Neural progenitor cell (in vitro differentiated cells): ENCODE measurements around the gene TTC3. TPM values are rescaled to one million over a fixed set of nuclear protein-coding genes. Genes with fewer than 3 reads are reported as not detected.
A peak's percentile ranks its signal among the peaks of the same experiment; 100 is the strongest.
"Not testable (repeated sequence)": the region's sequence is repeated elsewhere in the genome, so short reads cannot be mapped to it uniquely, and the experiment has no call there.

Experiments
- DNase-seq: peaks from one replicate; pipeline ENCODE4 v3.0.0-alpha.2; 2016; ENCODE audit warnings: low spot score
- H2AFZ ChIP-seq: fragments of 200-600 bp; sonication (generic); replicated peaks from 2 replicates; pipeline ENCODE4 v1.6.1; 2016; ENCODE audit warnings: antibody characterized with exemption
- H3F3A ChIP-seq: fragments of 200-600 bp; sonication (generic); 2 replicates; pipeline ENCODE4 v1.6.1; 2016; ENCODE audit warnings: antibody characterized with exemption, low read depth
- H3K27ac ChIP-seq: fragments of 200-600 bp; sonication (generic); 2 replicates; pipeline ENCODE4 v1.5.1; 2016; ENCODE audit warnings: mild to moderate bottlenecking
- H3K27me3 ChIP-seq: fragments of 200-600 bp; sonication (generic); 2 replicates; pipeline ENCODE4 v1.6.1; 2016; ENCODE audit warnings: mild to moderate bottlenecking, moderate library complexity
- H3K36me3 ChIP-seq: fragments of 200-600 bp; sonication (generic); 2 replicates; pipeline ENCODE4 v1.5.1; 2016
- H3K4me1 ChIP-seq: fragments of 200-600 bp; sonication (generic); 2 replicates; pipeline ENCODE4 v1.6.1; 2016; ENCODE audit warnings: mixed run types
- H3K4me2 ChIP-seq: fragments of 200-600 bp; sonication (generic); 2 replicates; pipeline ENCODE4 v1.6.1; 2016
- H3K4me3 ChIP-seq: fragments of 200-600 bp; sonication (generic); 2 replicates; pipeline ENCODE4 v1.5.1; 2016
- H3K79me2 ChIP-seq: fragments of 200-600 bp; sonication (generic); 2 replicates; pipeline ENCODE4 v1.6.1; 2016; ENCODE audit warnings: low read depth
- H3K9ac ChIP-seq: fragments of 200-600 bp; sonication (generic); 2 replicates; pipeline ENCODE4 v1.6.1; 2016
- H3K9me3 ChIP-seq: fragments of 200-600 bp; sonication (generic); 2 replicates; pipeline ENCODE4 v1.5.1; 2016; ENCODE audit warnings: low read depth
- H4K20me1 ChIP-seq: fragments of 200-600 bp; sonication (generic); 2 replicates; pipeline ENCODE4 v1.6.1; 2016; ENCODE audit warnings: low read depth
- H3K27ac Mint-ChIP-seq: 3 replicates; pipeline ENCODE4 v1.8.0; 2021; ENCODE audit warnings: mixed read lengths
- H3K27me3 Mint-ChIP-seq: 2 replicates; pipeline ENCODE4 v1.8.0; 2022; ENCODE audit warnings: low read depth, mild to moderate bottlenecking, inconsistent platforms, moderate library complexity, mixed read lengths; ENCODE audit not compliant: insufficient read depth
- H3K36me3 Mint-ChIP-seq: 3 replicates; pipeline ENCODE4 v1.8.0; 2021; ENCODE audit warnings: mixed read lengths
- H3K4me1 Mint-ChIP-seq: 3 replicates; pipeline ENCODE4 v1.8.0; 2021; ENCODE audit warnings: mixed read lengths
- H3K4me3 Mint-ChIP-seq: 3 replicates; pipeline ENCODE4 v1.8.0; 2021; ENCODE audit warnings: mild to moderate bottlenecking, moderate library complexity, mixed read lengths
- H3K9me3 Mint-ChIP-seq: 3 replicates; pipeline ENCODE4 v1.8.0; 2020; ENCODE audit warnings: mixed read lengths
- EZH2 ChIP-seq: fragments of 200-600 bp; sonication (generic); IDR thresholded peaks from 2 replicates; pipeline ENCODE4 v1.6.1; 2017; ENCODE audit warnings: antibody characterized with exemption, mild to moderate bottlenecking, moderate library complexity
- EZH2phosphoT487 ChIP-seq: fragments of 200-600 bp; sonication (generic); IDR thresholded peaks from 2 replicates; pipeline ENCODE4 v1.6.1; 2017; ENCODE audit warnings: antibody characterized with exemption
- total RNA-seq: library from RNA; depleted of rRNA; stranded (reverse); fragments of >200 nt; gene quantifications from 2 replicates; pipeline ENCODE4 v1.2.3, GENCODE V29; 2015; ENCODE audit warnings: low replicate concordance
- TF ChIP-seq, protein P1 (sequence below): fragments of 200-600 bp; sonication (generic); IDR thresholded peaks from 2 replicates; pipeline ENCODE4 v1.5.1; 2017; ENCODE audit warnings: antibody characterized with exemption, mild to moderate bottlenecking

The TTC3 gene
- total RNA-seq, 1 donor from 2014 or later, result 135 TPM

DNA sequence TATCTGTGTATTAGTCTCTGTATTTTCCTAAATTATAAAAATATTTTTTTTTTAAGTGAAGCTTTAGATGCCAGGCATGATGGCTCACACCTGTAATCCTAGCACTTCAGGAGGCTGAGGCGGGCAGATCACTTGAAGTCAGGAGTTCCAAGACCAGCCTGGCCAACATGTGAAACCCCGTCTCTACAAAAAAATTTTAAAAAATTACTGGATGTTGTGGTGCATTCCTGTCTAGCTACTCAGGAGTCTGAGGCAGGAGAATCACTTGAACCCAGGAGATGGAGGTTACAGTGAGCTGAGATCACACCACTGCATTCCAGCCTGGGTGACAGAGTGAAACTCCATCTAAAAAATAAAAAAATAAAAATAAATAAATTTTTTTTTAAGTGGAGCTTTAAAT lies 43.4 kb downstream of the TTC3 start:
- Mint-ChIP-seq H3K4me1 (peaks cover 20% of the 10 kb centered on the region), H3K36me3 (peaks cover 32% of the 10 kb centered on the region)
- not testable (repeated sequence) for H3K27ac Mint-ChIP-seq

DNA sequence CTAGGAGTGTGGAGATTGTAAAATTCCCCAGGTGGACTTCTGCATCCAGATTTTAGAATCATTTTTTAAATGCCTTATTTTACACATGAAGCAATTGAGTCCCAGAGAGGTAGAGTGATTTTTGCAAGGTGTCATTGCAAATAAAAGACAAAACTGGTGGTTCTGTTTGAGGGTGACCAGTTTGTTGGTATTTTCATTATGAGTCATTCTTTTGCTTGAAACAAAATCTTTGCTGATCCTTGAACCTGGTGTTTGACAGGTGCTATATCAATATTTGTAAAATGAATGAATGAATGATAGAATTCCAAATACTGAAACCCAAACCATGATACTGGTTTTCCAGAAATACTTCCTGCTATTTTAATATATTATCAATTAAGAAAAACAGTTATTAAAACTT lies 44.1 kb downstream of the TTC3 start:
- Histone ChIP-seq H4K20me1 (no peaks in the 10 kb centered on the region), H3K79me2 (no peaks in the 10 kb centered on the region), H3K27ac (no peak overlapping the region), H3K36me3 (no peaks in the 10 kb centered on the region), H3K9me3 (no peaks in the 10 kb centered on the region), H3K4me2 (no peak overlapping the region), H2AFZ (no peak overlapping the region), H3F3A (no peaks in the 10 kb centered on the region), H3K9ac (no peak overlapping the region), H3K4me1 (peaks cover 18% of the 10 kb centered on the region), H3K4me3 (no peak overlapping the region), H3K27me3 (no peaks in the 10 kb centered on the region)
- no peak for TF ChIP-seq EZH2phosphoT487
- TF ChIP-seq, protein P1, sequence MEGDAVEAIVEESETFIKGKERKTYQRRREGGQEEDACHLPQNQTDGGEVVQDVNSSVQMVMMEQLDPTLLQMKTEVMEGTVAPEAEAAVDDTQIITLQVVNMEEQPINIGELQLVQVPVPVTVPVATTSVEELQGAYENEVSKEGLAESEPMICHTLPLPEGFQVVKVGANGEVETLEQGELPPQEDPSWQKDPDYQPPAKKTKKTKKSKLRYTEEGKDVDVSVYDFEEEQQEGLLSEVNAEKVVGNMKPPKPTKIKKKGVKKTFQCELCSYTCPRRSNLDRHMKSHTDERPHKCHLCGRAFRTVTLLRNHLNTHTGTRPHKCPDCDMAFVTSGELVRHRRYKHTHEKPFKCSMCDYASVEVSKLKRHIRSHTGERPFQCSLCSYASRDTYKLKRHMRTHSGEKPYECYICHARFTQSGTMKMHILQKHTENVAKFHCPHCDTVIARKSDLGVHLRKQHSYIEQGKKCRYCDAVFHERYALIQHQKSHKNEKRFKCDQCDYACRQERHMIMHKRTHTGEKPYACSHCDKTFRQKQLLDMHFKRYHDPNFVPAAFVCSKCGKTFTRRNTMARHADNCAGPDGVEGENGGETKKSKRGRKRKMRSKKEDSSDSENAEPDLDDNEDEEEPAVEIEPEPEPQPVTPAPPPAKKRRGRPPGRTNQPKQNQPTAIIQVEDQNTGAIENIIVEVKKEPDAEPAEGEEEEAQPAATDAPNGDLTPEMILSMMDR, result no peak
- no peak for TF ChIP-seq EZH2
- no peak for DNase-seq
- Mint-ChIP-seq H3K4me3 (no peak overlapping the region), H3K27ac (no peak overlapping the region), H3K27me3 (peaks cover 2% of the 10 kb centered on the region), H3K9me3 (peaks cover 6% of the 10 kb centered on the region), H3K36me3 (peaks cover 28% of the 10 kb centered on the region), H3K4me1 (peaks cover 20% of the 10 kb centered on the region)

More for the DNA sequence above, 43.4 kb downstream of the TTC3 start:
- H3K27ac ChIP-seq, H3F3A ChIP-seq, H4K20me1 ChIP-seq, H3K4me3 Mint-ChIP-seq, H3K4me2 ChIP-seq, H3K79me2 ChIP-seq, H3K9ac ChIP-seq, H2AFZ ChIP-seq, H3K36me3 ChIP-seq, H3K9me3 ChIP-seq, H3K27me3 Mint-ChIP-seq, H3K9me3 Mint-ChIP-seq, H3K4me3 ChIP-seq, DNase-seq, H3K27me3 ChIP-seq: not testable (repeated sequence)
- peaks cover 18% of the 10 kb centered on the region for H3K4me1 ChIP-seq

DNA sequence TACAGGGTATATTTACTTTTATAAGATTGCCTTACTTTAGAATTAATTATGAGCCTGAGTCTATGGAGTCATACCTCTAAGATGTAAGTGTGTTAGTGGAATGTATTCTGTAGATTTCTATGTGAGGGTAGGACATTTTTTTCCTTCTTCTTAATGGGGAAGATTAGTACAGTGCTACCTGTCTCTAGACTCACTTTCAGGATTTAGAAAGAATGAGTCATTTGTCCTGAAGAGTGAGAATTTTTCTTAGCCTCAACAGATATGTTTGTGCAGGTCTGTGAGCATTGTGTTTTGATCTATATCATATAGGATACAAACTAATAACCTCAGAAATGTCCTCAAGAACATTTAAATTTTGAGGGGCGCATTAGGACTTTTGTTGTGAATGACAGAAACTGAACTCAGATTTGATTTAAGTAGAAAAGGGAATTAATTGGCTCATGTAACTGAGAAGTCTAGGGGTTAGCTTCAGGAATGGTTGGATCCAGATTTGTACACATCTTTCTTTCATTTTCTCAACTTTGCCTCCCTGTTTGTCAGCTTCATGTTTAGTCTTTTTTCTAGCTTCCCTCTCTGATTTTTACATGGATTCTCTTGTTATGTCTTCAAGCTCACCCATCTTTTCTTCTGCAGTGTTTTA lies 45.3 kb downstream of the TTC3 start:
- Histone ChIP-seq H3K27ac (no peak overlapping the region), H2AFZ (no peak overlapping the region), H3K79me2 (no peaks in the 10 kb centered on the region), H3K36me3 (no peaks in the 10 kb centered on the region), H3K9me3 (no peaks in the 10 kb centered on the region), H4K20me1 (no peaks in the 10 kb centered on the region), H3K4me2 (no peak overlapping the region), H3K4me1 (peaks cover 18% of the 10 kb centered on the region), H3K9ac (no peak overlapping the region), H3F3A (no peaks in the 10 kb centered on the region), H3K4me3 (no peak overlapping the region), H3K27me3 (no peaks in the 10 kb centered on the region)
- Mint-ChIP-seq H3K4me1 (peaks cover 20% of the 10 kb centered on the region), H3K36me3 (peaks cover 20% of the 10 kb centered on the region), H3K9me3 (peaks cover 2% of the 10 kb centered on the region), H3K27me3 (peaks cover 2% of the 10 kb centered on the region), H3K4me3 (no peak overlapping the region), H3K27ac (no peak overlapping the region)
- TF ChIP-seq EZH2phosphoT487 (no peak), EZH2 (no peak)
- TF ChIP-seq, protein P1, result no peak
- no peak for DNase-seq

DNA sequence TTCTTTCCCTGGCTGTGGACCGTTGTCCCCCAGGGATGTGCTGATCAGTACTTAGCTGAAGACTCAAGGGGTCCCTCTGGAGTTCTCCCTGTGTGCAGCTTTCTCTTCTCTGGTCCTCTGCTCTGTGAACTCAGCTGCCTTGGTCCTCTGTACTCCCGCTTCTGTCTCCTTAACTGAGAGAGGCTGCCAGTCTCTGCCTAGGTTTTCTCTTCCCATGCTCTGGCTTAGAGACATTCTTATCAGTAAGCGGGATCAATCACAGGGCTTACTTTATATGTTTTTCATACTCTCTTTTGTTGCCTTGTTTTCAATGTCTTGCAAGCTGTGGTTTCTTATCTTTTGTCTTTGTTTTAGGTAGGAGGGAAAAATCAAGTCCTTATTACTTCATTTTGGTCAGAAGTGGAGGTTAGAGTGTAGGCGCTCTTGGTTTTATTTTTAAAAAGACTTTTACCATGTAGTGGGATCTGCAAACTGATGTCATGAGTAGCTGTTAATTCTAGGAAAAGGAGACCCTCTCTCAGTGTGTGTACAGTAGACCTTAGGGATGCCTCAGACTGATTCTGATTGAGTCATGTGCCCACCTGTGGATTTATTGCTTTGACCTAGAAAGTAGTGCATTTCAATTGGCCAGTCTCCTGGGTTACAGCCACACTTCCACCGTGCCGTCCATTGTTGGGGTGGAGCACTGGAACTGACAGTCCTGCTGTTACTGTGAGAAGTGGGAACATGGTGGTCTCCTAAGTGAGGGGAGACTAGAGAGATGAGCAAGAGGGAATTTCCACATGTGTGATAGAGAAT lies 46.6 kb downstream of the TTC3 start:
- Histone ChIP-seq H3K79me2 (no peaks in the 10 kb centered on the region), H3K4me3 (no peak overlapping the region), H3K4me1 (peaks cover 18% of the 10 kb centered on the region), H3K36me3 (no peaks in the 10 kb centered on the region), H3K9ac (no peak overlapping the region), H3F3A (no peaks in the 10 kb centered on the region), H4K20me1 (no peaks in the 10 kb centered on the region), H3K9me3 (no peaks in the 10 kb centered on the region), H3K4me2 (no peak overlapping the region), H3K27ac (no peak overlapping the region), H2AFZ (no peak overlapping the region), H3K27me3 (no peaks in the 10 kb centered on the region)
- Mint-ChIP-seq H3K4me1 (peaks cover 20% of the 10 kb centered on the region), H3K36me3 (peaks cover 17% of the 10 kb centered on the region), H3K4me3 (no peak overlapping the region), H3K27ac (peak overlapping the region; percentile 11), H3K9me3 (no peaks in the 10 kb centered on the region), H3K27me3 (peaks cover 2% of the 10 kb centered on the region)
- TF ChIP-seq EZH2phosphoT487 (no peak), EZH2 (no peak)
- TF ChIP-seq, protein P1, result peak; percentile 44
- DNase-seq, result peak; percentile 67
